GM18526 (cell line): ENCODE results near the gene KRT1.

Experiments
- POLR2A ChIP-seq: IDR thresholded peaks from 3 replicates; pipeline ENCODE4 v1.6.1; 2011; ENCODE audit not compliant: insufficient read length; ENCODE audit errors: extremely low read depth

Gene KRT1

DNA sequence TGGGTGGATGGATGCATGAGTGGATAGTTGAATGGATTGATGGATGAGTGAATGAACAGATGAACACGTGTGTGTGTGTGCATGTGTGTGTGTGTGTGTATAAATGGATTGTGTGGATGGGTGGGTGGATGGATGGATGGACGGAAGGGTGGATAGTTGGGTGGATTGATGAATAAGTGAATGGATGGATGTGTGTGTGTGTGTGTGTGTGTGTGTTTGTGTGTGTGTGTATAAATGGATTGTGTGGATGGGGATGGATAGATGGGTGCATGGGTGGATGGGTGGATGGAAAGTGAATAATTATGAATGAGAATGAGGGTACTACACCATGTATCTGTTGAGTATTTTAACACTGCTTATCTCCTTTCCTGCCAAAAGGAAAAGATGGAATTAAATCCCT is 22.1 kb upstream of the KRT1 start:
- no peak for TF ChIP-seq POLR2A

DNA sequence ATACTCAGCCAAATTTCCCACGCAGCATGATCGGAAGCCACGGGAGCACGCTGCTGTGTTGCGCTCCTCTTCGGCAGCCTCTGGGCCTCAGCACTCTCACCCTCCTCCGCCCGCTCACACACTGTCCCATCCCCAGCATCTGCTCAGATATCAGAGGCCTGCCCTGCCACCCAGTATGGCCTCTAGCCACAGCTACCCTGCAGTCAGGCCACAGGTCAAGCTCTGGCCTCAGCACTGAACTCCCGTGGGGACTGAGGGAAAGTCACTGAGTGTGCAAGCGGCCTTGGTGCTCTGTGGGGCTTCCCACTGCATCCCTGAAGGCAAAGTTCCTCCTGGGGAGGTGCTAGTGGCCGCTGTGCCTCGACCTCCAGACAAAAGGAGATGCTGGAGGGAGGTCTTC is 21.1 kb upstream of the KRT1 start:
- no peak for TF ChIP-seq POLR2A

DNA sequence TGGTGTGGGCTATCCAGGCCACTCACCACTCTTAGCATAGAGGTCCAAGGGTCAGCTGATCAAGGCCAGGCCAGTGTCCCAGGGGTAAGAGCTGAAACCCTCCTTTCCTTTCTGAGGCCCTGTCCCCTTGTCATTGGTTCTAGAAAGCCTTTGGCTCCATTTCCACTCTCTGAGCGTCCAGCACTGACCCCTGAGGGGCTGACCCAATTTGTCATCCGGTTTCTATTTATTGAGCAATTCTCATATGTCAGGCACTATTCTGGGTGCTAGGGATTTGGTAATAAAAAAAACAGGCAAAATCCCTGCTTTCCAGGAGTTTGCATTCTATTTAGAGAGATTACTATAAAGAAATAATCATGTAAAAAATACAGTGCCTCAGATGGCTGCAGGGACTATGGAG is 19.8 kb upstream of the KRT1 start:
- TF ChIP-seq POLR2A = no peak

- no peak for TF ChIP-seq POLR2A
Observed at GRCh38 chr12:52699373-52699772, 19.2 kb upstream of the KRT1 start.

DNA sequence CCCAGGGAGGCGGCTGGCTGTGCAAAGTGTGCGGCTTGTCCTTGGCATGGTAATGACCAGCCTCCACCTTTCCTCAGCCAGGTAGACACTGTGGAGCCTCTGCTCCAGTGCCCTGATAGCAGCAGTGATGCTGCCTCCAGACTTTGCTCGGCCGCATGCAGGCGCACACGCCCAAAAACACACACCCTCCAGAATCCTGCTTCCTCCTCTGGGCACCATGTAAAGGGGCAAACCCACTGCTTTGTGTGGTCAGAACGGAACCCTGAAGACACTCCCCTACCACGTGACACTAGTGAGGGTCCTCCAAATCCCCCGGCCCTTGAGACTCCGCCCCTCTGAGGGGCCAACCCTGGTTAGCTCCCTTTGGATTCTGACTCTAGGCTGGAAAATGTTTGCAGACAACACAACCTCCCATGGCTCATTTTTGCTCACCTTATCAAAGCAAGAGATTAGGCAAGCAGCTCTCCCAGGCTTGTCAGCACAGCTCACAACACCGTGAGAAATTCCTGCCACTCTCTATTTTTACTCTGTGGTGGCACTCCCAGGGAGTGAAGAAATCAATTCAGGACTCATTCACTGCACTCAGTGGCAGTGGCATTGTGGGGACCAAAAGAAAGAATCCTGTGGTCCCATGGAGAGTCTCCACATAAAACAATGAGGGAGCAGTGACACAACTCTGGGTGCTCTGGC is 18.6 kb upstream of the KRT1 start:
- TF ChIP-seq POLR2A = no peak

- no peak for TF ChIP-seq POLR2A
Observed at GRCh38 chr12:52697058-52697582, 16.9 kb upstream of the KRT1 start.

GRCh38 chr12:52696588-52696987 is 16.4 kb upstream of the KRT1 start:
- TF ChIP-seq POLR2A = no peak

GRCh38 chr12:52695039-52695438 is 14.8 kb upstream of the KRT1 start:
- TF ChIP-seq POLR2A = no peak

GRCh38 chr12:52694151-52694550 is 13.9 kb upstream of the KRT1 start:
- TF ChIP-seq POLR2A = no peak

GRCh38 chr12:52693261-52693660 is 13.1 kb upstream of the KRT1 start:
- TF ChIP-seq POLR2A = no peak

DNA sequence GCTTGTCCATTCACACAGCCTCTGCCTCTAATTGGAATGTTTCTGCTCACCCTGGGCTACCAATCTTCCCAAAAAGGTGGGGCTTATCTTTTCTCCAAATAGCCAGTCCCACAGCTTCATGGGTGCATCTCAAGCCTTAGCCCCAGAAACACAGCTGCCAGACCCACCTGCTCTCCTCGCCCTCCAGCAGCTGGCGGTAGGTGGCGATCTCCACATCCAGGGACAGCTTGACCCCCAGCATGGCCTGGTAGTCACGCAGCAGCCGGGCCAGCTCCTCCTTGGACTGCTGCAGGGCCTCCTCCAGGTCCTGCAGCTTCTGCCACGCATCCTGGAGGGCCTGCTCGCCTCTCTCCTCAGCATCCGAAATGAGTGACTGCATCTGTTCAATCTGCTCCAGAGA is 12.0 kb upstream of the KRT1 start:
- TF ChIP-seq POLR2A = no peak

- no peak for TF ChIP-seq POLR2A
Observed at GRCh38 chr12:52691841-52692150, 11.6 kb upstream of the KRT1 start.

- TF ChIP-seq POLR2A = no peak
Observed at GRCh38 chr12:52691076-52691840, 11.1 kb upstream of the KRT1 start.

DNA sequence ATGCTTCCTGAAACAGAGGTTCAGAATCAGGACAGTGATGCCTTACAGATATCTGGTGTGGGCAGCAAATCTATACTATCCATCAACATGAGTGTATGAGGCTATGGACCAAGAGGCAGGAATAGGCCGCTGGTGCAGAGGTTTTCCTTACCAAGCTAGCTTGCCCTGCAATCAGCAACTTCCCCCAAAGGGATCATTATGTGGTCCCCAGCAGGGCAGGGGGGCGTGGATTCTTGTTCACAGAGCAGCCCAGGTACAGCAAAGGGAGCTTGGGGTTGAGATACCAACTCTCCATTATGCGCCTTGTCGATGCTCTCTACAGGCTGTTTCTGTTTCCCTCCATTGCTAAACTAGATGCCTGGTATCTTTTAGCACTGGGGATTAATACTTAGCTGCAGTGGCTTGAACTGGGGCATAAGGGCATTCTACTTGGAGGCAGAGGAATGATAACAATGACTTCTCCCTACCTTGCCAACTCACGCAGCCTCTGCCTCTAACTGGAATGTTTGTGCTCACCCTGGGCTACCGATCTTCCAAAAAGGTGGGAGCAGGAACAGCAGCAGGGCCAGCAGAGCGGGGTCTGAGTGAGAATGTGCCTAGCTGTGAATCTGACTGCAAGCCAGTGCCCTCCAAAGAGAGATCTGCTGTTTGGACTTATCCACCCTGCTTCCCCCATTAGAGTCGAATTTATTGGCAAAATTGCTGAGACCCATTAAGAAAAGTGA is 10.3 kb upstream of the KRT1 start:
- TF ChIP-seq POLR2A = no peak

DNA sequence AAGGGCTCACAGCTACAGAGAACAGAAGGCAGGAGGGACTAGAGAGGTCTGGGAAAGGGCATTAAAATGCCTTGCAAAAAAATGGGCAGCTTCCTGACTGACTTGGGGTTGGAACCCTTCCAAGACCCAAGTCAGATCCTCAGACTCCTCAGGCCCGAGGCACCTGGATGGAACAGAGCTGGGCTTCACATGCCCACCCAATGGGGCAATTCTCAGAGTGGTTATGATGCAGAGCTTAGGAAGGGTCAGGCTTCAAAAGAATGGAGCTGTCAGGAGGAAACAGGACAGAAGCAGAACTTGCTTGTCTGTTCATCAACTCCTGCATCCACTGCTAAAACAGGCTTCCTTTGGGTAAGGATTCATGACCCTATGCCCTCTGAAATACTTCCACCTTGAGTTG is 9.7 kb upstream of the KRT1 start:
- no peak for TF ChIP-seq POLR2A

DNA sequence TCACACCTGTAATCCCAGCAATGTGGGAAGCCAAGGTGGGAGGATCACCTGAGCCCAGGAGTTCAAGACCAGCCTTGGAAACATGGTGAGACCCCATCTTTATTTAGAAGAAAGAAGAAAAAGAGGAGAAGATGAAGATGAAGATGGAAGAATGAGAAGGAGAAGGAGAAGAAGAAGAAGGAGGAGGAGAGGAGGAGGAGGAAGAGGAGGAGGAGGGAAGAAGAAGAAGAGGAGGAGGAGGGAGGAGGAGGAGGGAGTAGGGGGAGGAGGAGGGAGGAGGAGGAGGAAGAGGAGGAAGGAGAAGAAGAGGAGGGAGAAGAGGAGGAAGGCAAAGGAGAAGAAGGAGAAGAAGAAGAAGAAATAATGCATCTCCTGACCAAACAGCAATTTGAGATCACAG is 9.0 kb upstream of the KRT1 start:
- no peak for TF ChIP-seq POLR2A
